Astrocyte (in vitro differentiated cells and primary cell): Measurements from ENCODE around the gene UTF1. TPM values are rescaled to one million over a fixed set of nuclear protein-coding genes. Genes with fewer than 3 reads are reported as not detected.

Experiments used
- DNase-seq: peaks from one replicate; pipeline ENCODE4 v3.0.0-alpha.2; 2010; ENCODE audit warnings: low read depth
- FAIRE-seq: peaks from 2 replicates; lab custom pipeline; 2011; peaks lifted over from hg19 to GRCh38; lab: Jason Lieb, UNC
- H2AFZ ChIP-seq: 2 replicates; pipeline ENCODE4 v1.6.0; 2012; ENCODE audit warnings: low read depth, low read length, inconsistent platforms
- H3K27ac ChIP-seq: 2 replicates; pipeline ENCODE4 v1.5.1; 2011; ENCODE audit warnings: low read depth, low read length, inconsistent platforms
- H3K27me3 ChIP-seq: 2 replicates; pipeline ENCODE4 v1.6.0; 2011; ENCODE audit warnings: low read length, inconsistent platforms; ENCODE audit not compliant: insufficient read depth
- H3K36me3 ChIP-seq: 2 replicates; pipeline ENCODE4 v1.5.1; 2011; ENCODE audit warnings: low read length, inconsistent platforms; ENCODE audit not compliant: insufficient read depth
- H3K4me1 ChIP-seq: 2 replicates; pipeline ENCODE4 v1.5.1; 2011; ENCODE audit warnings: low read length, inconsistent platforms; ENCODE audit not compliant: insufficient read depth
- H3K4me2 ChIP-seq: 2 replicates; pipeline ENCODE4 v1.6.0; 2012; ENCODE audit warnings: low read length, inconsistent platforms
- H3K4me3 ChIP-seq: 2 replicates; pipeline ENCODE4 v1.5.1; 2011; ENCODE audit warnings: low read depth, mild to moderate bottlenecking, low read length, inconsistent platforms; ENCODE audit not compliant: insufficient read depth
- H3K79me2 ChIP-seq: 2 replicates; pipeline ENCODE4 v1.6.0; 2012; ENCODE audit warnings: mild to moderate bottlenecking, low read length, inconsistent platforms; ENCODE audit not compliant: insufficient read depth
- H3K9ac ChIP-seq: 2 replicates; pipeline ENCODE4 v1.6.0; 2012; ENCODE audit warnings: mild to moderate bottlenecking, low read length, inconsistent platforms
- H3K9me3 ChIP-seq: 2 replicates; pipeline ENCODE4 v1.5.1; 2012; ENCODE audit warnings: low read depth, mild to moderate bottlenecking, low read length, inconsistent platforms; ENCODE audit not compliant: insufficient read depth
- H4K20me1 ChIP-seq: 2 replicates; pipeline ENCODE4 v1.6.0; 2012; ENCODE audit warnings: low read length, inconsistent platforms; ENCODE audit not compliant: insufficient read depth
- H3K27ac Mint-ChIP-seq: one replicate; pipeline ENCODE4 v1.8.0; 2021; ENCODE audit warnings: mild to moderate bottlenecking, mixed read lengths; ENCODE audit not compliant: unreplicated experiment
- H3K27me3 Mint-ChIP-seq: one replicate; pipeline ENCODE4 v1.8.0; 2021; ENCODE audit warnings: low read depth, mixed read lengths; ENCODE audit not compliant: unreplicated experiment
- H3K36me3 Mint-ChIP-seq: one replicate; pipeline ENCODE4 v1.8.0; 2021; ENCODE audit warnings: low read depth, mixed read lengths; ENCODE audit not compliant: unreplicated experiment
- H3K4me1 Mint-ChIP-seq: one replicate; pipeline ENCODE4 v1.8.0; 2021; ENCODE audit warnings: low read depth, mixed read lengths; ENCODE audit not compliant: unreplicated experiment
- H3K4me3 Mint-ChIP-seq: one replicate; pipeline ENCODE4 v1.8.0; 2021; ENCODE audit warnings: mild to moderate bottlenecking, moderate library complexity, mixed read lengths; ENCODE audit not compliant: unreplicated experiment
- H3K9me3 Mint-ChIP-seq: one replicate; pipeline ENCODE4 v1.8.0; 2021; ENCODE audit warnings: mild to moderate bottlenecking, mixed read lengths; ENCODE audit not compliant: unreplicated experiment
- CTCF ChIP-seq: IDR thresholded peaks from 2 replicates; pipeline ENCODE4 v1.5.1; 2011; ENCODE audit warnings: low read depth, mild to moderate bottlenecking, inconsistent platforms, low read length, moderate library complexity; ENCODE audit not compliant: insufficient read depth
- EZH2 ChIP-seq: IDR thresholded peaks from 2 replicates; pipeline ENCODE4 v1.6.1; 2012; ENCODE audit warnings: mild to moderate bottlenecking, low read length, inconsistent platforms; ENCODE audit not compliant: insufficient read depth
- total RNA-seq: library from RNA; stranded (reverse); gene quantifications from 2 replicates; pipeline ENCODE4 v1.2.1, GENCODE V29; 2021

Gene UTF1
- total RNA-seq, 1 donor from 2014 or later, result 0.18 TPM

- FAIRE-seq, result no peak
- H3K9me3 ChIP-seq, result no peaks in the 10 kb centered on the region
- H3K27ac Mint-ChIP-seq, result no peak overlapping the region
These were observed 45.3 kb upstream of the UTF1 start for GRCh38 chr10:133184591-133185244.

GRCh38 chr10:133185421-133185820, 44.6 kb upstream of the UTF1 start:
- no peak overlapping the region for H3K27ac Mint-ChIP-seq
- H3K27me3 ChIP-seq, result no peaks in the 10 kb centered on the region
- H3K27ac ChIP-seq, result no peak overlapping the region
- no peaks in the 10 kb centered on the region for H3K4me1 ChIP-seq
- no peak overlapping the region for H3K4me2 ChIP-seq
- no peak overlapping the region for H3K9ac ChIP-seq
- no peak overlapping the region for H3K4me3 ChIP-seq
- no peaks in the 10 kb centered on the region for H3K4me1 Mint-ChIP-seq
- H3K9me3 ChIP-seq, result no peaks in the 10 kb centered on the region
- H3K27me3 Mint-ChIP-seq, result peaks cover 19% of the 10 kb centered on the region
- no peak overlapping the region for H3K4me3 Mint-ChIP-seq
- H3K36me3 Mint-ChIP-seq, result peaks cover 4% of the 10 kb centered on the region
- no peaks in the 10 kb centered on the region for H3K9me3 Mint-ChIP-seq
- no peaks in the 10 kb centered on the region for H4K20me1 ChIP-seq
- DNase-seq (no peak), FAIRE-seq (no peak)
- H3K79me2 ChIP-seq, result no peaks in the 10 kb centered on the region
- H2AFZ ChIP-seq, result no peak overlapping the region
- H3K36me3 ChIP-seq, result no peaks in the 10 kb centered on the region
- TF ChIP-seq CTCF (no peak), EZH2 (no peak)

More at GRCh38 chr10:133184591-133185244, 45.3 kb upstream of the UTF1 start:
- Histone ChIP-seq H2AFZ (no peak overlapping the region), H3K4me3 (no peak overlapping the region), H3K27ac (no peak overlapping the region), H3K27me3 (no peaks in the 10 kb centered on the region), H3K36me3 (no peaks in the 10 kb centered on the region), H3K4me2 (no peak overlapping the region), H3K79me2 (no peaks in the 10 kb centered on the region), H3K9ac (no peak overlapping the region), H4K20me1 (no peaks in the 10 kb centered on the region), H3K4me1 (no peaks in the 10 kb centered on the region)
- TF ChIP-seq CTCF, result no peak
- TF ChIP-seq EZH2, result no peak
- H3K27me3 Mint-ChIP-seq, result peaks cover 15% of the 10 kb centered on the region
- peaks cover 4% of the 10 kb centered on the region for H3K36me3 Mint-ChIP-seq
- no peaks in the 10 kb centered on the region for H3K9me3 Mint-ChIP-seq
- no peak overlapping the region for H3K4me3 Mint-ChIP-seq
- H3K4me1 Mint-ChIP-seq, result no peaks in the 10 kb centered on the region
- no peak for DNase-seq

GRCh38 chr10:133185916-133186315, 44.1 kb upstream of the UTF1 start:
- no peaks in the 10 kb centered on the region for H3K9me3 ChIP-seq
- no peak overlapping the region for H3K27ac ChIP-seq
- no peak overlapping the region for H3K4me2 ChIP-seq
- H3K79me2 ChIP-seq, result no peaks in the 10 kb centered on the region
- H3K4me3 ChIP-seq, result no peak overlapping the region
- H3K9ac ChIP-seq, result no peak overlapping the region
- TF ChIP-seq CTCF (no peak), EZH2 (no peak)
- H3K27me3 Mint-ChIP-seq, result peaks cover 14% of the 10 kb centered on the region
- H2AFZ ChIP-seq, result no peak overlapping the region
- no peaks in the 10 kb centered on the region for H3K9me3 Mint-ChIP-seq
- no peaks in the 10 kb centered on the region for H3K27me3 ChIP-seq
- H3K4me1 Mint-ChIP-seq, result no peaks in the 10 kb centered on the region
- H4K20me1 ChIP-seq, result no peaks in the 10 kb centered on the region
- no peaks in the 10 kb centered on the region for H3K4me1 ChIP-seq
- H3K36me3 Mint-ChIP-seq, result peaks cover 2% of the 10 kb centered on the region
- FAIRE-seq, result no peak
- no peak overlapping the region for H3K27ac Mint-ChIP-seq
- DNase-seq, result no peak
- no peaks in the 10 kb centered on the region for H3K36me3 ChIP-seq
- H3K4me3 Mint-ChIP-seq, result no peak overlapping the region
